ENCODE results near the gene HCFC2.
"Not testable (repeated sequence)": the region's sequence is repeated elsewhere in the genome, so short reads cannot be mapped to it uniquely, and the experiment has no call there.

- not testable (repeated sequence) for TF ChIP-seq POLR2A, CTCF (IDR thresholded peaks at IDR 0.05)
Measured at GRCh38 chr12:104036143-104036542, 28.2 kb upstream of the HCFC2 start.
